Stimulated activated naive CD4-positive, alpha-beta T cell treated with Interleukin-2 at 50 U/mL for 16 hours (primary cell): ENCODE measurements around the gene ARPC1B.
A peak's percentile ranks its signal among the peaks of the same experiment; 100 is the strongest.
"Not testable (repeated sequence)": the region's sequence is repeated elsewhere in the genome, so short reads cannot be mapped to it uniquely, and the experiment has no call there.

Experiments
- DNase-seq: peaks from one replicate; lab custom pipeline; 2025; lab: John Stamatoyannopoulos, UW

Gene ARPC1B

GRCh38 chr7:99368750-99369389 lies 5.7 kb upstream of the ARPC1B start:
- no peak for DNase-seq

- DNase-seq = no peak
Observed at GRCh38 chr7:99369767-99370391, 4.7 kb upstream of the ARPC1B start.

GRCh38 chr7:99371376-99371920 lies 3.1 kb upstream of the ARPC1B start:
- DNase-seq = no peak

GRCh38 chr7:99372275-99373090 lies 2.0 kb upstream of the ARPC1B start:
- no peak for DNase-seq

- no peak for DNase-seq
Observed at GRCh38 chr7:99373091-99374066, 1.2 kb upstream of the ARPC1B start.

- peak; percentile 65 for DNase-seq
Observed at GRCh38 chr7:99375070-99375807, 709 bp downstream of the ARPC1B start.

GRCh38 chr7:99379043-99379577 lies 4.6 kb downstream of the ARPC1B start:
- peak; percentile 39 for DNase-seq

GRCh38 chr7:99379693-99380031 lies 5.1 kb downstream of the ARPC1B start:
- DNase-seq = not testable (repeated sequence)

GRCh38 chr7:99380032-99380822 lies 5.7 kb downstream of the ARPC1B start:
- DNase-seq = peak; percentile 30

- DNase-seq = peak; percentile 90
Observed at GRCh38 chr7:99380823-99381663, 6.5 kb downstream of the ARPC1B start.

GRCh38 chr7:99381664-99382075 lies 7.1 kb downstream of the ARPC1B start:
- DNase-seq = no peak

- no peak for DNase-seq
Observed at GRCh38 chr7:99383203-99383602, 8.7 kb downstream of the ARPC1B start.

- DNase-seq = no peak
Observed at GRCh38 chr7:99383791-99384370, 9.4 kb downstream of the ARPC1B start.

GRCh38 chr7:99384523-99384922 lies 10.0 kb downstream of the ARPC1B start:
- DNase-seq = no peak

GRCh38 chr7:99385564-99385963 lies 11.0 kb downstream of the ARPC1B start:
- DNase-seq = no peak

- DNase-seq = peak; percentile 11
Observed at GRCh38 chr7:99386584-99387238, 12.2 kb downstream of the ARPC1B start.

GRCh38 chr7:99387239-99387635 lies 12.7 kb downstream of the ARPC1B start:
- DNase-seq = not testable (repeated sequence)

GRCh38 chr7:99387912-99388311 lies 13.4 kb downstream of the ARPC1B start:
- no peak for DNase-seq
